ENCODE results near the gene CST7.

CST7 gene

GRCh38 chr20:24960861-24961260, 11.8 kb downstream of the CST7 start:
- no peaks in the 10 kb centered on the region for H3K27me3 ChIP-seq (ENCODE audit: control insufficient read depth, insufficient read depth, low read length)
- no peak overlapping the region for H3K4me2 ChIP-seq (ENCODE audit: low read length)
- no peak overlapping the region for H3K9ac ChIP-seq (ENCODE audit: low read depth, low read length)
- H3K4me1 ChIP-seq (ENCODE audit: control insufficient read depth, insufficient read depth, low read length) = no peaks in the 10 kb centered on the region
- H3K4me3 ChIP-seq (ENCODE audit: low read length) = no peak overlapping the region
- no peaks in the 10 kb centered on the region for H3K9me3 ChIP-seq (replicated peaks; ENCODE audit: low read length)
- H3K36me3 ChIP-seq (ENCODE audit: insufficient read depth, low read length) = peaks cover 47% of the 10 kb centered on the region

DNA sequence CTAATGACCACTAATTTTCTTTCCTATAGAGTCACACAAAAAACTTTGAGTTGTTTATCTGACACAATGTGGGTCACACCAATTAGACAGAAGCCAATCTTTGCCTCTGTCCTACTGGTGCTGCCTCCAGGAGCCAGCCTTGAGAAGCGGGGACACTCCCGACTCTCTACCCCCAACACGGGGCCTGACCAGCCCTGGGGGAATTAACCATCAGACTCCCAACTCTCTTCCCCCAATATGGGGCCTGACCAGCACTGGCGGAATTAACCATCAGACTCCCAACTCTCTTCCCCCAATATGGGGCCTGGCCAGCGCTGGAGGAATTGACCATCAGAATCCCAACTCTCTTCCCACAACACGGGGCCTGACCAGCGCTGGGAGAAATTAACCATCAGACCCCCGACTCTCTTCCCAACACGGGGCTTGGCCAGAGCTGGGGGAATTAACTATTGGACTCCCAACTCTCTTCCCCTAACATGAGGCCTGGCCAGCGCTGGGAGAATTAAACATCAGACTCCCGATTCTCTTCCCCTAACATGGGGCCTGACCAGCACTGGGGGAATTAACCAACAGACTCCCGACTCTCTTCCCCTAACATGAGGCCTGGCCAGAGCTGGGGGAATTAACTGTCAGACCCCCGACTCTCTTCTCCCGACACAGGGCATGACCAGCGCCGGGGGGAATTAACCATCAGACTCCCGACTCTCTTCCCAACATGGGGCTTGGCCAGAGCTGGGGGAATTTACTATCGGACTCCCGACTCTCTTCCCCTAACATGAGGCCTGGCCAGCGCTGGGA, 12.5 kb downstream of the CST7 start:
- no peaks in the 10 kb centered on the region for H3K4me1 ChIP-seq (ENCODE audit: control insufficient read depth, insufficient read depth, low read length)
- H3K9me3 ChIP-seq (replicated peaks; ENCODE audit: low read length) = no peaks in the 10 kb centered on the region
- H3K9ac ChIP-seq (ENCODE audit: low read depth, low read length) = no peak overlapping the region
- peaks cover 47% of the 10 kb centered on the region for H3K36me3 ChIP-seq (ENCODE audit: insufficient read depth, low read length)
- H3K4me3 ChIP-seq (ENCODE audit: low read length) = no peak overlapping the region
- no peak overlapping the region for H3K4me2 ChIP-seq (ENCODE audit: low read length)
- no peaks in the 10 kb centered on the region for H3K27me3 ChIP-seq (ENCODE audit: control insufficient read depth, insufficient read depth, low read length)

GRCh38 chr20:24962182-24962492, 13.1 kb downstream of the CST7 start:
- Histone ChIP-seq H3K4me3 (ENCODE audit: low read length) (no peak overlapping the region), H3K9me3 (replicated peaks; ENCODE audit: low read length) (no peaks in the 10 kb centered on the region), H3K36me3 (ENCODE audit: insufficient read depth, low read length) (peaks cover 48% of the 10 kb centered on the region), H3K9ac (ENCODE audit: low read depth, low read length) (no peak overlapping the region), H3K4me1 (ENCODE audit: control insufficient read depth, insufficient read depth, low read length) (no peaks in the 10 kb centered on the region), H3K27me3 (ENCODE audit: control insufficient read depth, insufficient read depth, low read length) (no peaks in the 10 kb centered on the region), H3K4me2 (ENCODE audit: low read length) (no peak overlapping the region)

DNA sequence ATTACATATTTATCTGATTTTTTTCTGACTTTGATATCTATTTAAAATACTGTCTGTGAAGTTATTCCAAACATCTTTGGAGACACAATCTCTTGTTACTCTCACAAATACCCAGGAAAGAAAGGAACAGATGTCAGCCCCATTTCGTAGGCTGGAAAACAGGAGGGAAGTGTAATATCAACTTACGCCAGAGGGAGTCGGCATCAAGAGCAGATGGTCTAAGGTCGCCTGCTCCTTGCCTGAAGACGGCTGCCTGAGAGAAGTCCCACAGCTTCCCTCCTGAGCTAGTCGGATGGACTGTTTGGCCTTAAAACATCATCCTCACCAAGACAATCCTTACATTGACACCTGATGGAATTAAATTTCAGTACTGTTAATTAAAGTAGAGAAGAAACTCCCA, 13.4 kb downstream of the CST7 start:
- peaks cover 50% of the 10 kb centered on the region for H3K36me3 ChIP-seq (ENCODE audit: insufficient read depth, low read length)

DNA sequence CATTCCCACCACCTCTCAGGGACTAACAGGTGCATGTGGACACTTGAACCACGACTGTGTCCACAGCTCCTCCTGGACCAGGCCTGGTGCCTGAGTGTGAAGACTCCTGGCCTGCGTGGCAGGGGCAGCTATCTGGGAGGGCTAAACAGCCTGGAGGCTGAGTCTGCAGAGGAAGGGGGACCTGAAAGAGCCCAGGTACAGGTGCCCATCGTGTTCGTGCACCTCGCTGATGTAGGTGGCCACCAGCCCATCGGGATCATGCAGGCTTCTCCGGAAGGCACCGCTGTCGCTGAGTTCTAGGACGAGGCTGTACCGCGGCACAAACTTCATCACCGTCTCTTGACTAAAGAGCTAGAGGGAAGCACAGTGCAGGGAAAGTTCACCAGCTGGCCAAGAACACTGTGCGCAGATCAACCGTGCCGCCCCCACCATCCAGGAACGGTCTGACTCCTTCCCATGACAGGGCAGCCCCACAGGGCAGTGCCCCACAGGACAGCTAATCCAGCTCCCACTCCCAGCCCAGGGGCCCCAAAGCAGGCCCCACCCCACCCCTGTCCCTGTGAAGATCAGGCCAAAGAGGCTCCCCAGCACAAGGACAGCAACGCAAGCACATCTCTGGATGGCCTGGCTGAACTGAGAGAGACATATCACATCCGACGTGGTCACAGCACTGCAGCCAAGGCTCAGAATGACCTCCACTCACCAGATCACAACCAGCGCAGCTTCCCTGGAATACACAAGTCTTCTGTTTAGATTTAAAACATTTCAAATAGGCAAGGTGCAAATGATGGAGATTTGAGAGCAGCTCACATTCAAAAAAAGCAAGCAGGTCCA, 14.8 kb downstream of the CST7 start:
- H3K4me3 ChIP-seq (ENCODE audit: low read length) = no peak overlapping the region
- no peaks in the 10 kb centered on the region for H3K9me3 ChIP-seq (replicated peaks; ENCODE audit: low read length)
- H3K4me2 ChIP-seq (ENCODE audit: low read length) = no peak overlapping the region
- no peak overlapping the region for H3K9ac ChIP-seq (ENCODE audit: low read depth, low read length)
- H3K4me1 ChIP-seq (ENCODE audit: control insufficient read depth, insufficient read depth, low read length) = no peaks in the 10 kb centered on the region
- H3K36me3 ChIP-seq (ENCODE audit: insufficient read depth, low read length) = peaks cover 51% of the 10 kb centered on the region
- no peaks in the 10 kb centered on the region for H3K27me3 ChIP-seq (ENCODE audit: control insufficient read depth, insufficient read depth, low read length)

More for the DNA sequence above, 13.4 kb downstream of the CST7 start:
- H3K27me3 ChIP-seq (ENCODE audit: control insufficient read depth, insufficient read depth, low read length) = no peaks in the 10 kb centered on the region
- no peaks in the 10 kb centered on the region for H3K4me1 ChIP-seq (ENCODE audit: control insufficient read depth, insufficient read depth, low read length)
- no peak overlapping the region for H3K4me2 ChIP-seq (ENCODE audit: low read length)
- H3K9me3 ChIP-seq (replicated peaks; ENCODE audit: low read length) = no peaks in the 10 kb centered on the region
- H3K4me3 ChIP-seq (ENCODE audit: low read length) = no peak overlapping the region
- H3K9ac ChIP-seq (ENCODE audit: low read depth, low read length) = no peak overlapping the region

- H3K9me3 ChIP-seq (replicated peaks; ENCODE audit: low read length) = no peaks in the 10 kb centered on the region
- no peak overlapping the region for H3K9ac ChIP-seq (ENCODE audit: low read depth, low read length)
- no peaks in the 10 kb centered on the region for H3K4me1 ChIP-seq (ENCODE audit: control insufficient read depth, insufficient read depth, low read length)
- H3K4me3 ChIP-seq (ENCODE audit: low read length) = no peak overlapping the region
- H3K36me3 ChIP-seq (ENCODE audit: insufficient read depth, low read length) = peaks cover 55% of the 10 kb centered on the region
- no peaks in the 10 kb centered on the region for H3K27me3 ChIP-seq (ENCODE audit: control insufficient read depth, insufficient read depth, low read length)
- H3K4me2 ChIP-seq (ENCODE audit: low read length) = no peak overlapping the region
Observed at GRCh38 chr20:24964506-24964840, 15.4 kb downstream of the CST7 start.

- no peak overlapping the region for H3K4me2 ChIP-seq (ENCODE audit: low read length)
- H3K9ac ChIP-seq (ENCODE audit: low read depth, low read length) = no peak overlapping the region
- H3K9me3 ChIP-seq (replicated peaks; ENCODE audit: low read length) = no peaks in the 10 kb centered on the region
- H3K36me3 ChIP-seq (ENCODE audit: insufficient read depth, low read length) = peaks cover 63% of the 10 kb centered on the region
- no peak overlapping the region for H3K4me3 ChIP-seq (ENCODE audit: low read length)
- H3K4me1 ChIP-seq (ENCODE audit: control insufficient read depth, insufficient read depth, low read length) = no peaks in the 10 kb centered on the region
- no peaks in the 10 kb centered on the region for H3K27me3 ChIP-seq (ENCODE audit: control insufficient read depth, insufficient read depth, low read length)
Observed at GRCh38 chr20:24965065-24965919, 16.2 kb downstream of the CST7 start.

- H3K4me1 ChIP-seq (ENCODE audit: control insufficient read depth, insufficient read depth, low read length) = no peaks in the 10 kb centered on the region
- H3K9me3 ChIP-seq (replicated peaks; ENCODE audit: low read length) = no peaks in the 10 kb centered on the region
- no peaks in the 10 kb centered on the region for H3K27me3 ChIP-seq (ENCODE audit: control insufficient read depth, insufficient read depth, low read length)
- H3K36me3 ChIP-seq (ENCODE audit: insufficient read depth, low read length) = peaks cover 59% of the 10 kb centered on the region
- H3K4me3 ChIP-seq (ENCODE audit: low read length) = no peak overlapping the region
- no peak overlapping the region for H3K9ac ChIP-seq (ENCODE audit: low read depth, low read length)
- no peak overlapping the region for H3K4me2 ChIP-seq (ENCODE audit: low read length)
Observed at GRCh38 chr20:24966317-24967012, 17.4 kb downstream of the CST7 start.

- no peaks in the 10 kb centered on the region for H3K4me1 ChIP-seq (ENCODE audit: control insufficient read depth, insufficient read depth, low read length)
- H3K4me2 ChIP-seq (ENCODE audit: low read length) = no peak overlapping the region
- no peaks in the 10 kb centered on the region for H3K9me3 ChIP-seq (replicated peaks; ENCODE audit: low read length)
- no peaks in the 10 kb centered on the region for H3K27me3 ChIP-seq (ENCODE audit: control insufficient read depth, insufficient read depth, low read length)
- H3K9ac ChIP-seq (ENCODE audit: low read depth, low read length) = no peak overlapping the region
- H3K36me3 ChIP-seq (ENCODE audit: insufficient read depth, low read length) = peaks cover 69% of the 10 kb centered on the region
- no peak overlapping the region for H3K4me3 ChIP-seq (ENCODE audit: low read length)
Observed at GRCh38 chr20:24968278-24968800, 19.3 kb downstream of the CST7 start.

DNA sequence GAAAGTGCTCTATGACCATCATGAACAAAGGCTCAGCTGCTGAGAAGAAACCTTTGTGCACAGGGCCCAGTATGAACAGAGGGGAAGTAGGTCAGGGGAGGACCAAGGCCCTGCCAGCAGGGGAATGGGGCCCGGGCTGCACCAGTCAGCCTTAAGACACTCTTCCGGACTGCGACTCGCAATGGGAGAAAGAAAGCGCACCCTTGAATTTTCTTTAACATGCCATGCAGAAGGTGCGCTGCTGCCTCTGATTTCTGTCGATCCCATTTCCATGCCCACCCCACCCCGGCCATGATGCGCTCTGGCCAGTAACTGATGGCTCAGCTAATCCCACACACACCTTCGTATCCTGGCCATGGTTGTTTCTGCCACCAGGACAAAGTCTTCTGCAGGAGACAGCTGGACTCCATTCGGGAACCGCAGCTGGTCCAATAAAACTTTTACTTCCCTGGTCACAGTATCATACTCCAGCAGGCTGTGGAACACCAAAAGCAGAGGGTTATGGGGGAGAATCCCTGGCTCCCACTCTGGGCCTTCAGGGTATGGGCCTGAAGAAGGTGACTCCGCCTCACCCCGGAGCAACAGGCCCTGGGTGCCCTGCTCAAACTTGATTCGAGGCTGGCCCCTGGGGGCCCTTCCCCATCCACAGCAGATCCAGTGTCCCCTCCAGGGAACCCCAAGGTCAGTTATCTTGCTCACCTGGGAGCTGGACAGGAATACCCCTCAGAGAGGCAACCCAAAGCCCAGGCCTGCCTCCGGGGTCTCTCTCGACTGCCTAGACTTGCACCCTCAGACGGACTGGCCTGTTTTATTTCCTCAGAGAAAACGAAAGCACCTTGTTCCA, 20.3 kb downstream of the CST7 start:
- Histone ChIP-seq H3K9ac (ENCODE audit: low read depth, low read length) (no peak overlapping the region), H3K4me1 (ENCODE audit: control insufficient read depth, insufficient read depth, low read length) (no peaks in the 10 kb centered on the region), H3K9me3 (replicated peaks; ENCODE audit: low read length) (no peaks in the 10 kb centered on the region), H3K27me3 (ENCODE audit: control insufficient read depth, insufficient read depth, low read length) (no peaks in the 10 kb centered on the region), H3K36me3 (ENCODE audit: insufficient read depth, low read length) (peaks cover 64% of the 10 kb centered on the region), H3K4me2 (ENCODE audit: low read length) (no peak overlapping the region), H3K4me3 (ENCODE audit: low read length) (no peak overlapping the region)
